H9 (cell line): Measurements from ENCODE around the gene OR6J1. TPM values are rescaled to one million over a fixed set of nuclear protein-coding genes. Genes with fewer than 3 reads are reported as not detected.

Experiments used
- DNase-seq: peaks from one replicate; pipeline ENCODE4 v3.0.0-alpha.2; 2017
- H2AFZ ChIP-seq: one replicate; pipeline ENCODE4 v1.6.1; 2013; ENCODE audit warnings: mild to moderate bottlenecking, low read length, control low read depth, moderate library complexity
- H2AK5ac ChIP-seq: 2 replicates; pipeline ENCODE4 v1.6.1; 2013; ENCODE audit warnings: low read length, control low read depth, mixed read lengths; ENCODE audit not compliant: insufficient read length
- H2BK120ac ChIP-seq: one replicate; pipeline ENCODE4 v1.6.1; 2013; ENCODE audit warnings: low read depth, mild to moderate bottlenecking, low read length, control low read depth, inconsistent platforms; ENCODE audit not compliant: poor library complexity, severe bottlenecking
- H2BK12ac ChIP-seq: 2 replicates; pipeline ENCODE4 v1.6.1; 2013; ENCODE audit warnings: low read length, control low read depth, mixed read lengths, low read depth; ENCODE audit not compliant: insufficient read length
- H2BK15ac ChIP-seq: 2 replicates; pipeline ENCODE4 v1.6.1; 2013; ENCODE audit warnings: low read depth, low read length, control low read depth
- H2BK20ac ChIP-seq: one replicate; pipeline ENCODE4 v1.6.1; 2013; ENCODE audit warnings: low read depth, mild to moderate bottlenecking, low read length, control low read depth, inconsistent platforms; ENCODE audit not compliant: poor library complexity, severe bottlenecking
- H2BK5ac ChIP-seq: 2 replicates; pipeline ENCODE4 v1.6.1; 2013; ENCODE audit warnings: low read length, control low read depth, mixed read lengths; ENCODE audit not compliant: insufficient read length
- H3K14ac ChIP-seq: 2 replicates; pipeline ENCODE4 v1.6.1; 2013; ENCODE audit warnings: low read length, control low read depth; ENCODE audit not compliant: insufficient read depth
- H3K18ac ChIP-seq: 2 replicates; pipeline ENCODE4 v1.6.1; 2013; ENCODE audit warnings: low read depth, mild to moderate bottlenecking, mixed read lengths, low read length, control low read depth; ENCODE audit not compliant: insufficient read length
- H3K23ac ChIP-seq: 2 replicates; pipeline ENCODE4 v1.6.1; 2013; ENCODE audit warnings: low read length, control low read depth, mixed read lengths, low read depth; ENCODE audit not compliant: insufficient read length
- H3K23me2 ChIP-seq: 2 replicates; pipeline ENCODE4 v1.6.1; 2013; ENCODE audit warnings: low read depth, mild to moderate bottlenecking, mixed read lengths, low read length, control low read depth; ENCODE audit not compliant: insufficient read length, poor library complexity, severe bottlenecking
- H3K27ac ChIP-seq: 2 replicates; pipeline ENCODE4 v1.5.1; 2013; ENCODE audit warnings: low read length, control low read depth, mixed read lengths, low read depth; ENCODE audit not compliant: insufficient read length
- H3K27me3 ChIP-seq: 2 replicates; pipeline ENCODE4 v1.6.1; 2013; ENCODE audit warnings: low read length, control low read depth, inconsistent platforms; ENCODE audit not compliant: insufficient read depth
- H3K4ac ChIP-seq: 2 replicates; pipeline ENCODE4 v1.6.1; 2013; ENCODE audit warnings: low read depth, mild to moderate bottlenecking, control low read depth, inconsistent platforms, low read length, moderate library complexity
- H3K4me1 ChIP-seq: 2 replicates; pipeline ENCODE4 v1.6.1; 2013; ENCODE audit warnings: low read length, control low read depth, inconsistent platforms; ENCODE audit not compliant: insufficient read depth
- H3K4me2 ChIP-seq: 2 replicates; pipeline ENCODE4 v1.6.1; 2013; ENCODE audit warnings: low read length, control low read depth, mixed read lengths; ENCODE audit not compliant: insufficient read length, insufficient read depth
- H3K56ac ChIP-seq: 2 replicates; pipeline ENCODE4 v1.6.1; 2013; ENCODE audit warnings: low read depth, mild to moderate bottlenecking, mixed read lengths, low read length, control low read depth; ENCODE audit not compliant: insufficient read length
- H3K79me1 ChIP-seq: 2 replicates; pipeline ENCODE4 v1.6.1; 2013; ENCODE audit warnings: low read depth, mild to moderate bottlenecking, moderate library complexity, low read length, control low read depth, inconsistent platforms; ENCODE audit not compliant: insufficient read depth, poor library complexity, severe bottlenecking
- H3K79me2 ChIP-seq: 2 replicates; pipeline ENCODE4 v1.6.1; 2013; ENCODE audit warnings: low read length, control low read depth, inconsistent platforms; ENCODE audit not compliant: insufficient read depth
- H3K9ac ChIP-seq: 2 replicates; pipeline ENCODE4 v1.6.1; 2013; ENCODE audit warnings: low read length, control low read depth, mixed read lengths; ENCODE audit not compliant: insufficient read length; ENCODE audit errors: extremely low read depth
- H3K9me3 ChIP-seq: one replicate; pipeline ENCODE4 v1.6.1; 2013; ENCODE audit warnings: low read depth, low read length, inconsistent platforms; ENCODE audit not compliant: control insufficient read depth
- H3T11ph ChIP-seq: one replicate; pipeline ENCODE4 v1.6.1; 2013; ENCODE audit warnings: mild to moderate bottlenecking, low read length, control low read depth, inconsistent platforms
- H4K20me1 ChIP-seq: one replicate; pipeline ENCODE4 v1.6.1; 2013; ENCODE audit not compliant: control insufficient read depth, insufficient read length, insufficient read depth
- H4K5ac ChIP-seq: 2 replicates; pipeline ENCODE4 v1.6.1; 2013; ENCODE audit warnings: low read depth, mild to moderate bottlenecking, mixed read lengths, low read length, control low read depth; ENCODE audit not compliant: insufficient read length
- H4K8ac ChIP-seq: replicated peaks from 2 replicates; pipeline ENCODE4 v1.6.1; 2013; ENCODE audit warnings: low read length, control low read depth, mixed read lengths, low read depth; ENCODE audit not compliant: insufficient read length
- H4K91ac ChIP-seq: 2 replicates; pipeline ENCODE4 v1.6.1; 2013; ENCODE audit warnings: low read depth, mild to moderate bottlenecking, moderate library complexity, mixed read lengths, low read length, control low read depth; ENCODE audit not compliant: insufficient read length
- H3K27ac Mint-ChIP-seq, 3 experiments: 2 replicates in 2 of 3; 3 replicates in 1 of 3; pipeline ENCODE4 v1.8.0; 2020 to 2021; ENCODE audit warnings: mixed read lengths in 3 of 3, mild to moderate bottlenecking in 1 of 3, moderate library complexity in 1 of 3
- H3K27me3 Mint-ChIP-seq: 2 replicates; pipeline ENCODE4 v1.8.0; 2021; ENCODE audit warnings: low read depth, mild to moderate bottlenecking, moderate library complexity, mixed read lengths
- H3K36me3 Mint-ChIP-seq, 3 experiments: 2 replicates in 2 of 3; 3 replicates in 1 of 3; pipeline ENCODE4 v1.8.0; 2020 to 2021; ENCODE audit warnings: low read depth in 3 of 3, mixed read lengths in 3 of 3; ENCODE audit not compliant: insufficient read depth in 1 of 3
- H3K4me1 Mint-ChIP-seq, 2 experiments: 2 replicates each; pipeline ENCODE4 v1.8.0; 2020; ENCODE audit warnings: mixed read lengths in 2 of 2
- H3K4me3 Mint-ChIP-seq, 2 experiments: 2 replicates in 1 of 2; 3 replicates in 1 of 2; pipeline ENCODE4 v1.8.0; 2020 to 2021; ENCODE audit warnings: mild to moderate bottlenecking in 2 of 2, mixed read lengths in 2 of 2, moderate library complexity in 1 of 2
- H3K9me3 Mint-ChIP-seq, 2 experiments: 2 replicates in 1 of 2; 3 replicates in 1 of 2; pipeline ENCODE4 v1.8.0; 2020; ENCODE audit warnings: mild to moderate bottlenecking in 2 of 2, mixed read lengths in 2 of 2, moderate library complexity in 1 of 2
- CTCF ChIP-seq: fragments of 200-600 bp; sonication (generic); conservative IDR thresholded peaks from 3 replicates; pipeline ENCODE4 v1.8.0; 2021; ENCODE audit warnings: antibody characterized with exemption, mild to moderate bottlenecking
- WGBS: extraction: QIAGEN DNeasy Blood & Tissue Kit; methylation state at CpG from one replicate; pipeline ENCODE4 v1.1.7; 2013; ENCODE audit warnings: missing lambda C conversion rate, low lambda C conversion rate, mixed read lengths; ENCODE audit not compliant: insufficient read length; ENCODE audit errors: extremely low coverage; 5-methylcytosine and 5-hydroxymethylcytosine counted together
- total RNA-seq: library from RNA; stranded (reverse); gene quantifications from 2 replicates; pipeline ENCODE4 v1.2.1, GENCODE V29; 2021

OR6J1 gene
- total RNA-seq, 1 experiment from 2014 or later, result not detected

DNA sequence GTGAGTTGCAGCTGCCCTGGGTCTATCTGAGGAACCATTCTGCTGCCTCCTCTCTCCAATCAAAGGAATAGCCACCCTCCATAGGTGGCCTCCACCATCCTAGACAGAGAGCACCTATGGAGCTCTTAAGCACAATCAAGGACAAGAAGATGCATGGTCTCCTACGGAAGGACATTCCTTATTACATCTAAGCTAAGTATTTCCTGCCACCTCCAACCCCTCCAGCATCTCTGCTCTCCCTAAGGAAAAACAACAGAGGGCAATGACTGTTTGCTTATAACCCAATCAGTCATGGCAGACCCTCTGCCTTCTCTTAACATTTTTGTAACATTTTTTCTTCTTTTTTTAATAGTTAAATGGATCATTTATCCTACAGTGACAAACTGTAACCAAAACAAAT is 14.8 kb upstream of the OR6J1 start:
- no peaks in the 10 kb centered on the region for H3K36me3 Mint-ChIP-seq
- H3K9ac ChIP-seq, result no peak overlapping the region
- no peak overlapping the region for H3K4me3 Mint-ChIP-seq
- H4K5ac ChIP-seq, result no peak overlapping the region
- no peak overlapping the region for H3K56ac ChIP-seq
- H3K4me2 ChIP-seq, result no peak overlapping the region
- H3K79me1 ChIP-seq, result no peaks in the 10 kb centered on the region
- H2BK5ac ChIP-seq, result no peak overlapping the region
- no peak for TF ChIP-seq CTCF
- no peak overlapping the region for H4K8ac ChIP-seq
- no peaks in the 10 kb centered on the region for H3K4me1 ChIP-seq
- H3K27ac ChIP-seq, result no peak overlapping the region
- no CpG with 5 or more reads among the region's 1 CpG for WGBS
- no peak for DNase-seq
- no peak overlapping the region for H3T11ph ChIP-seq
- H3K9me3 ChIP-seq, result no peaks in the 10 kb centered on the region
- H3K4me1 Mint-ChIP-seq, result peaks cover 0 to 6% of the 10 kb centered on the region in 2 experiments; a peak in 3 of 4 replicates
- no peak overlapping the region for H2AFZ ChIP-seq
- no peak overlapping the region for H3K18ac ChIP-seq
- H3K23ac ChIP-seq, result no peak overlapping the region
- H2BK20ac ChIP-seq, result no peak overlapping the region
- H3K27me3 ChIP-seq, result no peaks in the 10 kb centered on the region
- no peak overlapping the region for H2BK120ac ChIP-seq
- H4K20me1 ChIP-seq, result no peaks in the 10 kb centered on the region
- H3K27ac Mint-ChIP-seq, result no peak overlapping the region
- no peak overlapping the region for H3K4ac ChIP-seq
- no peaks in the 10 kb centered on the region for H3K79me2 ChIP-seq
- no peak overlapping the region for H2BK15ac ChIP-seq
- H3K27me3 Mint-ChIP-seq, result no peaks in the 10 kb centered on the region; the same call in 1 of the 2 replicates
- H2BK12ac ChIP-seq, result no peak overlapping the region
- no peaks in the 10 kb centered on the region for H3K9me3 Mint-ChIP-seq
- no peak overlapping the region for H2AK5ac ChIP-seq
- no peaks in the 10 kb centered on the region for H3K23me2 ChIP-seq
- no peak overlapping the region for H3K14ac ChIP-seq
- no peak overlapping the region for H4K91ac ChIP-seq
